Liver (tissue), 9 donors: Measurements from ENCODE around the gene SLC44A1. TPM values are rescaled to one million over a fixed set of nuclear protein-coding genes. Genes with fewer than 3 reads are reported as not detected.

ENCODE experiments used
- DNase-seq: peaks from one replicate; pipeline ENCODE4 v3.0.0-alpha.2; 2017; ENCODE audit warnings: low spot score
- H3K27ac ChIP-seq, 2 donors: one replicate each; pipeline ENCODE4 v1.7.0; 2013; ENCODE audit warnings: inconsistent platforms in 2 of 2, low read length in 2 of 2, control low read depth in 1 of 2, low read depth in 1 of 2, mild to moderate bottlenecking in 1 of 2
- H3K27me3 ChIP-seq, 4 donors: one replicate each; pipeline versions ENCODE4 v1.6.1 to v1.7.0; 2013; ENCODE audit warnings: low read length in 3 of 4, inconsistent platforms in 1 of 4, mild to moderate bottlenecking in 1 of 4, moderate library complexity in 1 of 4; ENCODE audit not compliant: control insufficient read depth in 4 of 4, insufficient read depth in 4 of 4
- H3K36me3 ChIP-seq, 4 donors: one replicate each; pipeline versions ENCODE4 v1.6.1 to v1.7.0; 2013; ENCODE audit warnings: low read length in 3 of 4, mild to moderate bottlenecking in 3 of 4, low read depth in 1 of 4, moderate library complexity in 1 of 4; ENCODE audit not compliant: control insufficient read depth in 4 of 4, insufficient read depth in 3 of 4
- H3K4me1 ChIP-seq, 4 donors: one replicate each; pipeline versions ENCODE4 v1.6.1 to v1.7.0; 2013; ENCODE audit warnings: low read length in 3 of 4, mild to moderate bottlenecking in 3 of 4, moderate library complexity in 1 of 4; ENCODE audit not compliant: control insufficient read depth in 4 of 4, insufficient read depth in 4 of 4
- H3K4me3 ChIP-seq, 3 donors: one replicate each; pipeline versions ENCODE4 v1.6.1 to v1.7.0; 2013; ENCODE audit warnings: low read length in 3 of 3, control low read depth in 1 of 3, low read depth in 1 of 3, mild to moderate bottlenecking in 1 of 3
- H3K9ac ChIP-seq, 2 donors: one replicate each; pipeline ENCODE4 v1.7.0; 2013; ENCODE audit warnings: low read length in 2 of 2, mild to moderate bottlenecking in 2 of 2, moderate library complexity in 2 of 2, control low read depth in 1 of 2, low read depth in 1 of 2
- H3K9me3 ChIP-seq, 4 donors: one replicate each; pipeline versions ENCODE4 v1.6.1 to v1.7.0; 2013; ENCODE audit warnings: low read length in 3 of 4; ENCODE audit not compliant: control insufficient read depth in 4 of 4
- ATF3 ChIP-seq: IDR thresholded peaks from 2 replicates; pipeline ENCODE4 v1.6.1; 2016; ENCODE audit warnings: antibody characterized with exemption
- EGR1 ChIP-seq, 2 donors: IDR thresholded peaks; 2 replicates each; pipeline ENCODE4 v1.6.1; 2016 to 2018; ENCODE audit warnings: antibody characterized with exemption in 2 of 2, low read depth in 2 of 2
- FOXA1 ChIP-seq: IDR thresholded peaks from 2 replicates; pipeline ENCODE4 v1.6.1; 2016; ENCODE audit warnings: antibody characterized with exemption
- HNF4A ChIP-seq, 2 donors: conservative IDR thresholded peaks; 2 replicates each; pipeline ENCODE4 v1.6.1; 2016; ENCODE audit warnings: antibody characterized with exemption in 2 of 2, mild to moderate bottlenecking in 2 of 2
- HNF4G ChIP-seq: IDR thresholded peaks from 2 replicates; pipeline ENCODE4 v1.6.1; 2016; ENCODE audit warnings: antibody characterized with exemption
- JUND ChIP-seq, 2 donors: IDR thresholded peaks; 2 replicates each; pipeline ENCODE4 v1.6.1; 2016; ENCODE audit warnings: antibody characterized with exemption in 2 of 2
- NR2F2 ChIP-seq: IDR thresholded peaks from 2 replicates; pipeline ENCODE4 v1.6.1; 2016; ENCODE audit warnings: antibody characterized with exemption
- RAD21 ChIP-seq, 2 donors: IDR thresholded peaks; 2 replicates each; pipeline ENCODE4 v1.6.1; 2016; ENCODE audit warnings: antibody characterized with exemption in 2 of 2, mild to moderate bottlenecking in 2 of 2
- RXRA ChIP-seq, 2 donors: IDR thresholded peaks; 2 replicates each; pipeline ENCODE4 v1.6.1; 2017 to 2018; ENCODE audit warnings: antibody characterized with exemption in 2 of 2, mild to moderate bottlenecking in 1 of 2
- TAF1 ChIP-seq: conservative IDR thresholded peaks from 2 replicates; pipeline ENCODE4 v1.6.1; 2016; ENCODE audit warnings: antibody characterized with exemption, mild to moderate bottlenecking
- YY1 ChIP-seq: IDR thresholded peaks from 2 replicates; pipeline ENCODE4 v1.6.1; 2016; ENCODE audit warnings: antibody characterized with exemption, mild to moderate bottlenecking
- ZBTB33 ChIP-seq: IDR thresholded peaks from 2 replicates; pipeline ENCODE4 v1.6.1; 2016; ENCODE audit warnings: antibody characterized with exemption
- WGBS: extraction: QIAGEN DNeasy Blood & Tissue Kit; methylation state at CpG from one replicate; pipeline ENCODE4 v1.1.7; 2013; 5-methylcytosine and 5-hydroxymethylcytosine counted together
- polyA plus RNA-seq, 2 donors: library from polyadenylated mRNA; stranded (reverse) in 1 of 2; unstranded in 1 of 2; fragments of 200-250 nt in 1 of 2; fragments of >200 nt in 1 of 2; fragmentation: Nextera tagmentation in 1 of 2; extraction: Ambion mirVana in 1 of 2; gene quantifications; one replicate each; pipeline versions ENCODE4 v1.2.1 to v1.2.3, GENCODE V29; 2013 to 2015
- total RNA-seq, 2 donors: library from RNA; depleted of rRNA; stranded (reverse); fragments of >200 nt; gene quantifications; one replicate each; pipeline ENCODE4 v1.2.3, GENCODE V29; 2014
- TF ChIP-seq, protein P1 (sequence below): IDR thresholded peaks from 2 replicates; pipeline ENCODE4 v1.6.1; 2016; ENCODE audit warnings: antibody characterized with exemption, mild to moderate bottlenecking
- TF ChIP-seq, protein P2 (sequence below): IDR thresholded peaks from 2 replicates; pipeline ENCODE4 v1.6.1; 2016; ENCODE audit warnings: antibody characterized with exemption
- donor health status: healthy.
- donor health status: healthy.
- donor health status: healthy.
- donor health status: healthy.
- donor health status: healthy.

SLC44A1 gene
- total and polyA plus RNA-seq, 4 donors = 18.1 to 73.1 (median 53.1) TPM

DNA sequence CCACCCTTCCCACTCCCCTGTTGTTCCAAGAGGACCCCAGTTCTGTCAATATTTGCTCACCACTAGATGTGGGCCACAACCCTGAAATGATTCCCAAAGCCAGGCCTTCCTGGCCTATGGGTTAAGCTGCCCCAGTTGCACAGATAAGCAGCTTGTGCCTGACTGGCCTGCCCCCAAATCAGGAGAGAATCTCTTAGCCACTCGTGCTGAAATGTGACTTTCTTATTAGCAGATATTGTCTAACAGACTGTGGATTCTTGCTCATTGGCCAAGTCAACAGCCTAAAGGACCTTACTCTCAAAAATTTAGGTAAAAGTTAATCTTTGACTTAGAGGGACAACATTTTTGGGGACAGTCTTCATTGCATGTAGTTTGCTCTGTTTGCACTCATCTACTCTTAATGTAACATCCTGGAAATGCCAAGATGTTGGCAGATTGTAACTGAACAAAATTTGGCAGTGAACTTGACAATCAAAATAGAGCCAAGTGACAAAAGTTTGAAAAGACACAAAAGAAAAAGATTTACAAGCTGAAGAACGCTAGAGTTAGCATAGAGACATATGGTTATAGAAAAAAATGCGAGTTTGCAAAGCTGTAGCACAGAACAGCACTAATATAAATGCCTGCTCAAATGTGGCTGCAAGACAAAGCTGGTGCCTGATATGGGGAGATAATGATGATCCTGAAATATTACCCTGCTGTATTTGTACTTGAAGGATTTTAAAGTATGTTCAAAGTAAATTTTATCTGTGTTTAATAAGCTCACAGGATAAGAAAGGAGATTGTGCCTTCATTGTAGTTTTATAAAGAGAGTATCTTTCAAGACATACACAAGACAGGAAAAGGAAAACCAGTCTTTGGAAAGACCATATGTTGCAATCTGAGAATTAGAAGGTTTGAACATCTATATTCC, 174.4 kb downstream of the SLC44A1 start (continued):
- TF ChIP-seq FOXA1 (peak; percentile 69), JUND (IDR thresholded peaks at IDR 0.05) (peak; percentile 64 to 89), ZBTB33 (peak; percentile 81), ATF3 (peak; percentile 69)

GRCh38 chr9:105419816-105420597, 175.6 kb downstream of the SLC44A1 start:
- no peak for DNase-seq
- 43% methylated on average over 10 of the region's 10 CpGs for WGBS

GRCh38 chr9:105421154-105421553, 176.7 kb downstream of the SLC44A1 start:
- WGBS = 90% methylated on average over 2 of the region's 2 CpGs
- H3K27me3 ChIP-seq = no peaks in the 10 kb centered on the region
- no peaks in the 10 kb centered on the region for H3K9me3 ChIP-seq
- DNase-seq = no peak
- no peak overlapping the region for H3K9ac ChIP-seq
- H3K36me3 ChIP-seq = no peaks in the 10 kb centered on the region
- no peak overlapping the region for H3K27ac ChIP-seq
- H3K4me1 ChIP-seq = peaks cover 4 to 38% (median 38%) of the 10 kb centered on the region in 4 donors
- no peak overlapping the region for H3K4me3 ChIP-seq
- TF ChIP-seq ATF3 (no peak), HNF4G (no peak), EGR1 (IDR thresholded peaks at IDR 0.05; ENCODE audit: low read depth in 2 of 2) (no peak), NR2F2 (no peak), TAF1 (no peak), ZBTB33 (no peak), RAD21 (IDR thresholded peaks at IDR 0.05) (no peak)
- TF ChIP-seq, protein P1, sequence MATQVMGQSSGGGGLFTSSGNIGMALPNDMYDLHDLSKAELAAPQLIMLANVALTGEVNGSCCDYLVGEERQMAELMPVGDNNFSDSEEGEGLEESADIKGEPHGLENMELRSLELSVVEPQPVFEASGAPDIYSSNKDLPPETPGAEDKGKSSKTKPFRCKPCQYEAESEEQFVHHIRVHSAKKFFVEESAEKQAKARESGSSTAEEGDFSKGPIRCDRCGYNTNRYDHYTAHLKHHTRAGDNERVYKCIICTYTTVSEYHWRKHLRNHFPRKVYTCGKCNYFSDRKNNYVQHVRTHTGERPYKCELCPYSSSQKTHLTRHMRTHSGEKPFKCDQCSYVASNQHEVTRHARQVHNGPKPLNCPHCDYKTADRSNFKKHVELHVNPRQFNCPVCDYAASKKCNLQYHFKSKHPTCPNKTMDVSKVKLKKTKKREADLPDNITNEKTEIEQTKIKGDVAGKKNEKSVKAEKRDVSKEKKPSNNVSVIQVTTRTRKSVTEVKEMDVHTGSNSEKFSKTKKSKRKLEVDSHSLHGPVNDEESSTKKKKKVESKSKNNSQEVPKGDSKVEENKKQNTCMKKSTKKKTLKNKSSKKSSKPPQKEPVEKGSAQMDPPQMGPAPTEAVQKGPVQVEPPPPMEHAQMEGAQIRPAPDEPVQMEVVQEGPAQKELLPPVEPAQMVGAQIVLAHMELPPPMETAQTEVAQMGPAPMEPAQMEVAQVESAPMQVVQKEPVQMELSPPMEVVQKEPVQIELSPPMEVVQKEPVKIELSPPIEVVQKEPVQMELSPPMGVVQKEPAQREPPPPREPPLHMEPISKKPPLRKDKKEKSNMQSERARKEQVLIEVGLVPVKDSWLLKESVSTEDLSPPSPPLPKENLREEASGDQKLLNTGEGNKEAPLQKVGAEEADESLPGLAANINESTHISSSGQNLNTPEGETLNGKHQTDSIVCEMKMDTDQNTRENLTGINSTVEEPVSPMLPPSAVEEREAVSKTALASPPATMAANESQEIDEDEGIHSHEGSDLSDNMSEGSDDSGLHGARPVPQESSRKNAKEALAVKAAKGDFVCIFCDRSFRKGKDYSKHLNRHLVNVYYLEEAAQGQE = no peak

More at GRCh38 chr9:105419816-105420597, 175.6 kb downstream of the SLC44A1 start:
- Histone ChIP-seq H3K9me3 (no peaks in the 10 kb centered on the region), H3K36me3 (no peaks in the 10 kb centered on the region), H3K9ac (no peak overlapping the region), H3K27ac (peak overlapping the region; percentile 75 to 90), H3K4me3 (no peak overlapping the region), H3K4me1 (peaks cover 2 to 46% (median 45%) of the 10 kb centered on the region in 4 donors), H3K27me3 (no peaks in the 10 kb centered on the region)
- TF ChIP-seq RAD21 (IDR thresholded peaks at IDR 0.05) (no peak), YY1 (peak; percentile 63), HNF4A (conservative IDR thresholded peaks at IDR 0.05) (peak; percentile 55 to 57), RXRA (IDR thresholded peaks at IDR 0.05) (peak; percentile 61), JUND (IDR thresholded peaks at IDR 0.05) (peak in 1 of 2 donors; percentile 14), ZBTB33 (no peak), EGR1 (IDR thresholded peaks at IDR 0.05; ENCODE audit: low read depth in 2 of 2) (no peak)
- TF ChIP-seq, protein P2, sequence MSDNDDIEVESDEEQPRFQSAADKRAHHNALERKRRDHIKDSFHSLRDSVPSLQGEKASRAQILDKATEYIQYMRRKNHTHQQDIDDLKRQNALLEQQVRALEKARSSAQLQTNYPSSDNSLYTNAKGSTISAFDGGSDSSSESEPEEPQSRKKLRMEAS = no peak
